ENCODE results near the gene PPP1R16B.
A peak's percentile ranks its signal among the peaks of the same experiment; 100 is the strongest.

PPP1R16B gene

DNA sequence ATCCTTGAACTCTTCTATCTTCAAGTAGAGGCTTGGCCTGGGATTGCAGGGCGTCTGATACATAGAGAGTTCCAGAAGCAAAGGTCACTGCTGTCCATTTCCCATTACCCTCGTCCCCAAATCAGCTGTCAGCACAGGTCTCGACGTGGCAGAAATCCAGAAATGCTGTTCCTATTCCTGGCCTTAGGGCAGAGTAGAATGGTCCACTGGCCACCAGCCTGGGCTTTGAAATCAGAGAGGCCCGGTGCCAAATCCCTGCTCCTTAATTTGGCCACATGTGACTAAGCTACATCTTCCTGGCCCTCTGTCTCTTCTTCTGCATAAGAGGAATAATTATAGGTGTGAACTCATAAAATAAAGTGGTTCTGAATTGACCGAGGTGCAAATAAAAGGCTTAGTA is 79.9 kb downstream of the PPP1R16B start:
- no peaks in the 10 kb centered on the region for H3K4me1 ChIP-seq (ENCODE audit: control insufficient read depth, insufficient read depth, low read length)
- no peak overlapping the region for H3K4me3 ChIP-seq (ENCODE audit: low read depth, low read length)
- H3K36me3 ChIP-seq (ENCODE audit: control insufficient read depth, insufficient read depth, low read length), result no peaks in the 10 kb centered on the region
- no peaks in the 10 kb centered on the region for H3K27me3 ChIP-seq (ENCODE audit: control insufficient read depth, insufficient read depth, low read length)
- no peak overlapping the region for H3K9ac ChIP-seq (ENCODE audit: low read depth, low read length)
- no peaks in the 10 kb centered on the region for H3K9me3 ChIP-seq (ENCODE audit: control insufficient read depth, insufficient read depth, low read length)

DNA sequence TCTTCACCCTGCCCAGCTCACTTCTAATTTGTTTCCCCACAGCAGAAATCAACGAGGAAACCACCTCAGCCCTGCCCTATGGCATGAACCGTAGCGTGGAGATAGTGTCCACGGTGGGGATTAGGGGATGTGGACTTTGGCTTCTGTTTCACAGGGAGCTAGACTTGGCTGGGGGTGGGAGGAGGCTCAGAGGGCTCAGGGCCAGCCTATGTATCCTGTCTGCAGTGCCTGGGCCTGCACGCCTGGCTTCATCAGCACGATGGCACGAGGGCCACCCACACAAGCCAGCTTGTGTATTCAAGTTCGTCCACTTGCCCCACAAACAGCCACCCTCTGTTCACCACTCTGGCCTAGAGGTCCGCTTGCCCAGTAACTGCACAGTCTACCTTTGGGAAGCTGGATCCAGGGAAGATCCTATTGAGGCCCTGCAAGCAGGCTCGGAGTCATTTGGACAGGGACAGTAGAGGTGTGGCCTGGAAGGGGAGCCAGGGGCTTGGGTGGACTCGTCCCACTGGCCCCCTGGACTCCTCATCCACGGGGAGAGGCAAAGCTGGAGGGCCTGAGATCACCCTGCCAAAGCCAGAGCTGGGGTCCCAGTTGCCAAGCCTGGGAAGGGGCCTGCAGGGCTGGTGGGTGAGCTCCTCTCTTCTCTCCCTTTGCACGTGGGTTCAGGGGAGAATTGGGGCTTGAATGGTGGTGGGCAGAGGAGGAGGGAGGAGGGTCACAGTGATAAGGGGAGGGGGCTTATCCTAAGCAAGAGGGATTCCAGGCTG is 82.7 kb downstream of the PPP1R16B start:
- H3K4me3 ChIP-seq (ENCODE audit: low read depth, low read length), result no peak overlapping the region
- H3K27me3 ChIP-seq (ENCODE audit: control insufficient read depth, insufficient read depth, low read length), result no peaks in the 10 kb centered on the region
- H3K36me3 ChIP-seq (ENCODE audit: control insufficient read depth, insufficient read depth, low read length), result no peaks in the 10 kb centered on the region
- H3K9ac ChIP-seq (ENCODE audit: low read depth, low read length), result no peak overlapping the region
- peaks cover 4% of the 10 kb centered on the region for H3K4me1 ChIP-seq (ENCODE audit: control insufficient read depth, insufficient read depth, low read length)
- no peaks in the 10 kb centered on the region for H3K9me3 ChIP-seq (ENCODE audit: control insufficient read depth, insufficient read depth, low read length)

DNA sequence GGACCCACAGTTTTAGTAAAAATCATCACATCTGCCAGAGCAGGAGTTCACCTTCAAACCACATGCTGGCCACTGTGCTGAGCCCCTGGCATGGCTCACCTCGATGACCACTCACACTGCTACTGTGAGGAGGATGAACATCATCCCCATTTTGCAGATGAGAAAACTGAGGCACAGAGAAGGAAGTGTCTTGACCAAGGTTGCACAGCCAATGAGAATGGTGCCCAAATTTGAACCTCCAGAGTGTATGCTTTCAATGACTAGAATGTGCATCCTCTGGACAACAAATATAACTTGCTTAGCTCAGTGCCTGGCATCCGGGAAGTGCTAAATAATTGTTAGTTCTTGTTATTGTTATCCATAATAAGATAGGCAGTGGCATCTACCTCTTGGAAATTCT is 83.6 kb downstream of the PPP1R16B start:
- no peak overlapping the region for H3K4me3 ChIP-seq (ENCODE audit: low read depth, low read length)
- no peaks in the 10 kb centered on the region for H3K36me3 ChIP-seq (ENCODE audit: control insufficient read depth, insufficient read depth, low read length)
- H3K4me1 ChIP-seq (ENCODE audit: control insufficient read depth, insufficient read depth, low read length), result peaks cover 5% of the 10 kb centered on the region
- no peak overlapping the region for H3K9ac ChIP-seq (ENCODE audit: low read depth, low read length)
- H3K9me3 ChIP-seq (ENCODE audit: control insufficient read depth, insufficient read depth, low read length), result no peaks in the 10 kb centered on the region
- no peaks in the 10 kb centered on the region for H3K27me3 ChIP-seq (ENCODE audit: control insufficient read depth, insufficient read depth, low read length)

DNA sequence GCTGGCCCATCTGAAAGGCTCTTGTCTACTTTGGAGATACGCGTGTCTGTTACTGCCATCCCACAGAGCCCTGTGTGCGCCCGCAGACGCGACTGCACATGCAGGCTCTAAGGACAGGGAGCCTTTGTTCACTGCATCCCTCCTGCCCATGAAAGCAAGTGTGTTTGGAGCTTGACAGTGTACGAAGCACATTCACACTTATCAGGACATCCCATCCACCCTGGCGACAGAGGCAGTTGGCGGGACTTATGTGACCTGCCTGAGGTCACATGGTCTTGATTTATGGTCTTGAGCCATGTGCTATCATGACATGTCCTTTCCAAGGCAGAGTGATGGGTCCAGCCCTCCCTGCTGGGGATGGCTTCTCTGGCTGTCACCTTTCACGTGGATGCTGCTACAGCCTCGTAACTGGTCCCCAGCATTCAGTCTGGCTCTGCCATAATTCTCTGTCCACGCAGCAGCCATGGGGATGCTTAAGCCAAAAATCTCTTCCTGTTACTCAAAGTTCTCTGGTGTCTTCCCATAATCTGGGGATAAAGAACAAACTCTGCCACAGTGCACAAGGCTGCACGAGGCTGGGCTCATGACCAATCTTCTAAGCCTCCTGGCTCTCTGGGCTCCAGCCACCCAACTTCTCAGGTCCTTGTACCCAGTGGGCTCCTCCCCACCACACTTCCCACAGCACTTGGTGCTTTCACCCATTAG is 84.4 kb downstream of the PPP1R16B start:
- Histone ChIP-seq H3K27me3 (ENCODE audit: control insufficient read depth, insufficient read depth, low read length) (no peaks in the 10 kb centered on the region), H3K36me3 (ENCODE audit: control insufficient read depth, insufficient read depth, low read length) (no peaks in the 10 kb centered on the region), H3K4me1 (ENCODE audit: control insufficient read depth, insufficient read depth, low read length) (peaks cover 8% of the 10 kb centered on the region), H3K9me3 (ENCODE audit: control insufficient read depth, insufficient read depth, low read length) (no peaks in the 10 kb centered on the region), H3K4me3 (ENCODE audit: low read depth, low read length) (no peak overlapping the region), H3K9ac (ENCODE audit: low read depth, low read length) (no peak overlapping the region)

DNA sequence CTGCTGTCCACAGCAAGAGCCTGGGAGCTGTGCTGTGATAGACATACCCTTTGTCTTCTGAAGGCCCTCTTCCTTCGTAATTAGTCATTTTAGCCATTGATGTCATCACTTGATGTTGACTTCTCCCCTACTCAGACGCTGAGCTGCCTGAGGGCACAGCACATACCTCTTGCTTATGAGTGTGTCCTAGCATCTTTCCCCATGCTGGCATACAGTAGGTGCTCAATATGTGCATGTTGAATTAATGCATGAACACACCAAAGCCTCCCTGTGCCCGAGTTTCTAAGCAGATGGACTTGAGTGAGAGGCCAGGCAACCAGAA is 85.0 kb downstream of the PPP1R16B start:
- Histone ChIP-seq H3K9me3 (ENCODE audit: control insufficient read depth, insufficient read depth, low read length) (no peaks in the 10 kb centered on the region), H3K9ac (ENCODE audit: low read depth, low read length) (no peak overlapping the region), H3K4me1 (ENCODE audit: control insufficient read depth, insufficient read depth, low read length) (peaks cover 8% of the 10 kb centered on the region), H3K36me3 (ENCODE audit: control insufficient read depth, insufficient read depth, low read length) (no peaks in the 10 kb centered on the region), H3K27me3 (ENCODE audit: control insufficient read depth, insufficient read depth, low read length) (no peaks in the 10 kb centered on the region), H3K4me3 (ENCODE audit: low read depth, low read length) (no peak overlapping the region)

DNA sequence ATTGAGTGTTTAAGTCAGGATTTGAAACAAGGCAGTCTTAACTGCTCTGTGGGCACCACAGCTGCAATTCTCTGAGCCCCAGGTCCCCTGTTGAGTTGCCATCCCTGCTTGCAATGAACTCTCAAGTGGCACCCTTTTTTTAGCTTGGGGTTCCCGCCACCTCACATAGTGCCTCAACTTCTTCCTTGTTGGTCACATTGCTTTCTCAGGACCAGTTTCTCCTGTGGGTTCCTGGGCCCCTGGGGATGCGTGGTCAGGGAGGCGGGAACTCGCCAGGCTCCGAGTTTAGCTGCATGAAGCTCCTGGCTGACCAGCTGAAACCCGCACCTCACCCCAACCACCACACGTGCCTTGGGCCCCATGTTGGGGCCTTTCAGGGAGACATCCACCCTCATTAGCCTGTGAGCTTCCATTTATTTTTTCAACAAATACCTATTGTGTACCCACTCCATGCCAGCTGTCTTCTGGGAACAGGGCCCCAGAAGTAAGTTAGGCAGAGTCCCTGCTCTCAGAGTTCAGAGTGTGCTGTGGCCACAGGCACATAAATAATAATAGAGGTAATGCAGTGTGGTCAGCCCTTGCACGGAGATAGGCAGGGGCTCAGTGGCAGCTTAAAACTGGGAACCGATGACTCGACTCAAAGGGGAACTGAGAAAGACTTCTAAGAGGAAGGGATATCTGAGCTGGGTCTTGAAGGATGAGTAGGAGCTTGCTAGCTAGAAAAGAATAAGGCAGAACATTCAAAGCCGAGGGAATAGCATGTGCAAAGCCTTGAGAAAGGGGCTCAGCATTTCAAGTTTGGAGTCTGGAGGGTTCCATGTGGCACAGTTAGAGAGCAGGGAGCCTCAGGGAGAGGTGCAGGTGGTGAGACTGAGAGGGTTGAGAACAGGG is 86.8 kb downstream of the PPP1R16B start:
- H3K27me3 ChIP-seq (ENCODE audit: control insufficient read depth, insufficient read depth, low read length), result no peaks in the 10 kb centered on the region
- peaks cover 8% of the 10 kb centered on the region for H3K4me1 ChIP-seq (ENCODE audit: control insufficient read depth, insufficient read depth, low read length)
- H3K9ac ChIP-seq (ENCODE audit: low read depth, low read length), result no peak overlapping the region
- H3K36me3 ChIP-seq (ENCODE audit: control insufficient read depth, insufficient read depth, low read length), result no peaks in the 10 kb centered on the region
- H3K9me3 ChIP-seq (ENCODE audit: control insufficient read depth, insufficient read depth, low read length), result no peaks in the 10 kb centered on the region
- no peak overlapping the region for H3K4me3 ChIP-seq (ENCODE audit: low read depth, low read length)

DNA sequence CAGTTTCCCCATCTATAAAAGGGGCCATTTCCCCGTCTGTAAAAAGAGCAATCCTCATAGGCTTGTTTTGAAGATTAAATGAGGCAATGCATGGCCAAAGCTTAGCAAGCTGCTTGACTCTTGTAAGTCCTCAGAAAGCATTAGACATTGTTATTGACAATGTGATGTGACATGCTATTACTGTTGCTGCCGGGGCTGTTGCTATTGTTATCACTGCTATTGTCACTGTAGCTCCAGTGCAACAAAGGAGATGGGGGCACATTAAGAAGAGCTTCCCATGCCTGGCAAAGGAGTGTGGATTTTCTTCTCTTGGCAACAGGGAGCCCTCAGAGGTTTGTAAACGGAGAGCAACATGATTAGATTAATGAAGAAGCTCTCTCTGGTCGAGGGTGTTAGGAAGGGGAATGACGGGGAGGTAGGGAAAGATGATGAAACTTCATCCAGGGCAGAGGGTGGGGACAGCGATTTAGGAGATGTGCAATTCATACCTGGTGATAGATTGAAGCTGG is 87.6 kb downstream of the PPP1R16B start:
- H3K4me1 ChIP-seq (ENCODE audit: control insufficient read depth, insufficient read depth, low read length), result peaks cover 8% of the 10 kb centered on the region
- no peaks in the 10 kb centered on the region for H3K27me3 ChIP-seq (ENCODE audit: control insufficient read depth, insufficient read depth, low read length)
- H3K36me3 ChIP-seq (ENCODE audit: control insufficient read depth, insufficient read depth, low read length), result no peaks in the 10 kb centered on the region
- H3K4me3 ChIP-seq (ENCODE audit: low read depth, low read length), result no peak overlapping the region
- H3K9ac ChIP-seq (ENCODE audit: low read depth, low read length), result no peak overlapping the region
- no peaks in the 10 kb centered on the region for H3K9me3 ChIP-seq (ENCODE audit: control insufficient read depth, insufficient read depth, low read length)

DNA sequence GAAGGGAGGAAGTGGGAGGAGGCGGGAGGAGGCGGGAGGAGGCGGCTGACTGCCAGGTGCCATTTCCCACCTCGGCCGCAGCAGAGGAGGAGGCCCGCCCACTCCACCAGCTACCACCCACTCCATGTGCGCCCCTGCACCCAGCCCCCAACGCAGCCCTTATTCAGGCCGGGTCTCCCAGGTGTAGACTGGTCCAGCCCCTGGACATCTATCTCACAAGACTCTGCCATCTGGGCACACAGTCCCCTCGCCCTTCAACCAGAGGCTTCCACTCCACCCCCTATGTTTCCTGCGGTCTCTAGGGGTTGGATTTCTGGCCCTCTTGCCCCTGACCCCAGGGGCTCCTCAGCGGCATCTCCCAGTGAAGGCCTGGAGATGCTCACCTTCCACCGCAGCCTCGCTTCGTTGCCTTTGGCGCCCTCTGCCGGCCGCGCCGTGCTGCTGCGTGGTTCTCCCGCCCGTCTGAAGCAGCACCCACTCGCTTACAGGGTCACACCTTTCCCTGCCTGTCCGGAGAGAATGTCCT is 88.1 kb downstream of the PPP1R16B start:
- H3K9me3 ChIP-seq (ENCODE audit: control insufficient read depth, insufficient read depth, low read length), result no peaks in the 10 kb centered on the region
- peaks cover 8% of the 10 kb centered on the region for H3K4me1 ChIP-seq (ENCODE audit: control insufficient read depth, insufficient read depth, low read length)
- no peaks in the 10 kb centered on the region for H3K36me3 ChIP-seq (ENCODE audit: control insufficient read depth, insufficient read depth, low read length)
- peak overlapping the region; percentile 35 for H3K4me3 ChIP-seq (ENCODE audit: low read depth, low read length)
- no peak overlapping the region for H3K9ac ChIP-seq (ENCODE audit: low read depth, low read length)
- no peaks in the 10 kb centered on the region for H3K27me3 ChIP-seq (ENCODE audit: control insufficient read depth, insufficient read depth, low read length)

DNA sequence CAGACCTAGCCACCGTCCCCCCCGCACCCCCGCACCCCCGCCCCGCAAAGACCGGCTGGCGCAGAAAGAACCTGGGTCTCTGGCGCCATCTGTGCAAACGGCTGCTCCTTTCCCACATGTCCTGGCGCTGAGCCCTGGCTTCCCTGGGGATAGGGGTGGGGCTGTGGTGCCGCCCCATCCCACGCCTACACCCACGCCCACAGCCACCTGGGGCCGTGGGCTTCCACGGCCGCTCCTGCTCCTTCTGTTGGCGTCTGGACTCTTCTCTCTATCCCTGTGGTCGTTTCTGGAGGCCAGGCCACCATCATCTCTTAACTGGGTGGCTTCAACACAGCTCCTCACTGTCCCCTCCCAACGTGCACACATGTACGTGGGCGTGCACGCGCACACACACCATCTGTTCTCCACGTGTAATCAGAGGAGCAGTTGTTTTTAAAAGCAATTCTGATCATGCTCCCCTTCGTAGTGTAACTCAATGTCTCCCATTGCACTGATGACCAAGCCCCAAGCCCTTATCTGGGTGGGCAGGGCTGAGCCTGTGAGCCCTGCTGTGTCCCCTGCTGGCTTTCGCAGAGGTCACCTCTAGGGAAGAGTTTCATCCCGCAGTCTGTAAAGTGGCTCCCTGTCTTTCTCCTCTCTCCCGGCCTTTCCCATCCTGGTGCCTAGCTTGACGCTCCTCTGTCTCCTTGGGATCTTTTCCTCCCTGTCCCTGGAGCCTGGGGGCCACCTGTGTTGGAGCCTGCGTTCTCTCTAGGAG is 88.8 kb downstream of the PPP1R16B start:
- H3K36me3 ChIP-seq (ENCODE audit: control insufficient read depth, insufficient read depth, low read length), result no peaks in the 10 kb centered on the region

DNA sequence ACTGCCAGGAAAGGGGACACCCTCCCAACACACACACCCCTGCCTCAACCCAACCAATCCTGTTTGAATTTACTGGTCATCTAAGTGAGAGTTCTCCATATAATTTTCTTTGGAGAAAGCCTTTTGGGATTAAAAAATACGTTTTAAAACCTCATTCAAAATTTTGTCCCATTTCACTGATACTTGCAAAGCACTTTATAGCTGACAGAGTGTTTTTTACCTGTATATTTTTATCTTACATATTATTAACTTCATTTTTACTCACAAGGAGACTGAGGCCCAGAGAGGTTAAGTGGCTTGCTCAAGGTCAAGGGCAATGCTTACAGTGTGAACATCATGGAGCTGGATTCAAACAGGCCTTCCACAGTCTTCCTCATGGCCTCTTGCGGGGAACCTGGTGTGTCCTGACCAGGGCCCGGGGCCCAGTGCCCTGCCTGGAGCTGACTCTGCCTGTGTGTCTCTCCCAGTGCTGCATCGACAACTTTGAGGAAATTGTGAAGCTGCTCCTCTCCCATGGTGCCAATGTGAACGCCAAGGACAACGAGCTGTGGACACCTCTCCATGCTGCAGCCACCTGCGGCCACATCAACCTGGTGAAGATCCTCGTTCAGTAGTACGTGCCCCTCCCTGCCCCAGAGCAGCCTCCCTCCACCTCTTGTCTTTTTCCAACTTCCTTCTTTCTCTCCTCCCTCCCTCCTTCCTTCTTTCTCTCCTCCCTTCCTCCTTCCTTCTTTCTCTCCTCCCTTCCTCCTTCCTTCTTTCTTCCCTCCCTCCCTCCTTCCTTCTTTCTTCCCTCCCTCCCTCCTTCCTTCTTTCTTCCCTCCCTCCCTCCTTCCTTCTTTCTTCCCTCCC is 89.8 kb downstream of the PPP1R16B start:
- H3K36me3 ChIP-seq (ENCODE audit: control insufficient read depth, insufficient read depth, low read length), result no peaks in the 10 kb centered on the region
- no peak overlapping the region for H3K4me3 ChIP-seq (ENCODE audit: low read depth, low read length)
- peaks cover 8% of the 10 kb centered on the region for H3K4me1 ChIP-seq (ENCODE audit: control insufficient read depth, insufficient read depth, low read length)
- H3K9ac ChIP-seq (ENCODE audit: low read depth, low read length), result no peak overlapping the region
- no peaks in the 10 kb centered on the region for H3K27me3 ChIP-seq (ENCODE audit: control insufficient read depth, insufficient read depth, low read length)
- no peaks in the 10 kb centered on the region for H3K9me3 ChIP-seq (ENCODE audit: control insufficient read depth, insufficient read depth, low read length)

More for the DNA sequence above, 88.8 kb downstream of the PPP1R16B start:
- Histone ChIP-seq H3K4me3 (ENCODE audit: low read depth, low read length) (peak overlapping the region; percentile 4), H3K27me3 (ENCODE audit: control insufficient read depth, insufficient read depth, low read length) (no peaks in the 10 kb centered on the region), H3K4me1 (ENCODE audit: control insufficient read depth, insufficient read depth, low read length) (peaks cover 8% of the 10 kb centered on the region), H3K9ac (ENCODE audit: low read depth, low read length) (peak overlapping the region; percentile 47), H3K9me3 (ENCODE audit: control insufficient read depth, insufficient read depth, low read length) (no peaks in the 10 kb centered on the region)

All from iPS-15b (cell line).